Right renal pelvis (tissue), 4 donors: ENCODE results near the gene RHBDL1. TPM values are rescaled to one million over a fixed set of nuclear protein-coding genes. Genes with fewer than 3 reads are reported as not detected.

Experiments used
- DNase-seq, 4 donors: peaks; one replicate each; pipeline ENCODE4 v3.0.0-alpha.2; 2013; ENCODE audit warnings: low read depth in 4 of 4, low spot score in 3 of 4, missing footprints in 1 of 4
- polyA plus RNA-seq, 4 donors: library from polyadenylated mRNA; unstranded; fragments of 120-200 nt; gene quantifications; one replicate each; pipeline ENCODE4 v1.2.1, GENCODE V29; 2013; ENCODE audit not compliant: insufficient read length in 4 of 4

Gene RHBDL1
- polyA plus RNA-seq, 4 donors: 0.91 to 2.7 (median 1.8) TPM

GRCh38 chr16:652454-653305, 22.8 kb upstream of the RHBDL1 start:
- DNase-seq: no peak

GRCh38 chr16:654034-654433, 21.4 kb upstream of the RHBDL1 start:
- no peak for DNase-seq

- no peak for DNase-seq
Observed at GRCh38 chr16:657487-657886, 18.0 kb upstream of the RHBDL1 start.

GRCh38 chr16:658679-659571, 16.5 kb upstream of the RHBDL1 start:
- DNase-seq: no peak

GRCh38 chr16:659618-660017, 15.9 kb upstream of the RHBDL1 start:
- DNase-seq: no peak

DNA sequence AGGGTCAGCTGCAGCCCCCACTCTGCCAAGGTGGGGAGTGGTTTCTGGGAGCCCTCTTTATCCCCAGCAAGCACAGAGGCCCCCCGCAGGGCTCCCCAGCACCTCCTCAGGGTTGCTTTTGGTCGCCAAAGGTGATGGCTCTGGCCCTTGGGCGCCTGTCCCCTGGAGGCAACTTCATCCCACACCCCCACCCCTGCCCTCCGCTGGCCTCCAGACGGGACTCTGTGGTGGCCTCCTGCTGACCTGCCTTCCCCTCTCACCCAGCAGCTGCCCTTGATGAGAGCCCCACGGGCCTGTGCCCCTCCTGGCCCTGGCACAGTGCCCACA, 15.4 kb upstream of the RHBDL1 start:
- no peak for DNase-seq

DNA sequence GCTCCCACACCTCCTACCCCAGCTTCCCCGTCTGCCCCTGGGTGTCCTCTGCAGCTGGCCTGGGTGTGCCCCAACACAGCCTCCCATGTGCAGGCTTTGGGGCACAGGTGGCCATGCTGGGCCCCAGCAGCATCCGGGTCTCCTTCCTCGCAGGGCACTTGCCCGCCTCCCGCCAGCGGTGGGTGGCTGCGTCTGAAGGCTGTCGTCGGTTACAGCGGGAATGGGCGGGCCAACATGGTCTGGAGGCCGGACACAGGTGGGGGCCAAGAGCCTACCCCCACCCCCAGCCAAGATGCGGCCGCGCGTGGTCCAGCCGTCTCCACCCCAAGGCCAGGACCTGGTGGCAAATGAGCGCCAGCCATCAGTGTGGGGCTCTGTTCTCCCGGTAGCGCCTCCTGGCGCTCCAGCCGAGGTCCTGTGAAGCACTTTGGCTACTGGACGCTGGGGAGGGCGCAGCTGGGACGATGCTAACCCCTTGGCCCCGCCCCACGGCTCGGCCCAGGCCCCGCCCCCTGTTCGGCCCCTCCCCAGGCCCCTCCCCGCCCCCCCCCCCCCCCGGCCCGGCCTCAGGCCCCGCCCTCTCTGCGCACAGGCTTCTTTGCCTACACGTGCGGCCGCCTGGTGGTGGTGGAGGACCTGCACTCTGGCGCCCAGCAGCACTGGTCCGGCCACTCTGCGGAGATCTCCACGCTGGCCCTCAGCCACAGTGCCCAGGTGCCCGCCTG, 14.8 kb upstream of the RHBDL1 start:
- peak in 2 of 4 donors; percentile 53 to 67 for DNase-seq

- no peak for DNase-seq
Observed at GRCh38 chr16:661184-661821, 14.2 kb upstream of the RHBDL1 start.

DNA sequence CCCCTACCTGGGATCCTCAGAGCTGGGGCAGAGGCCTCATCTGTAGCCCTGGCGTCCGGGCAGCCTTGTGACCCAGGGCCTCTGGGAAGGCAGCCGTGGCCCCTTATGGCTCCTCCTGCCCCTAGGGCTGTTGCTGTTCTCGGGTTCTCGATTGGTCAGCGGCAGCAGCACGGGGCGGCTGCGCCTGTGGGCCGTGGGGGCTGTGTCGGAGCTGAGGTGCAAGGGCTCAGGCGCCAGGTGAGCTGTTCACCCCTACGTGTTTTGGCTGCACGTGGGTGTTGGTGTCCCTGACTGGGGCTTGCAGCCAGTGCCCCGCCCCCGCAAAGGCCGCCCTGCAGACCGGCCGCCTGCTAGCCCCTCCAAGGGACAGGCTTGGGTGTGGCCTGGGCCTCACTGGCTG, 13.4 kb upstream of the RHBDL1 start:
- DNase-seq: no peak

DNA sequence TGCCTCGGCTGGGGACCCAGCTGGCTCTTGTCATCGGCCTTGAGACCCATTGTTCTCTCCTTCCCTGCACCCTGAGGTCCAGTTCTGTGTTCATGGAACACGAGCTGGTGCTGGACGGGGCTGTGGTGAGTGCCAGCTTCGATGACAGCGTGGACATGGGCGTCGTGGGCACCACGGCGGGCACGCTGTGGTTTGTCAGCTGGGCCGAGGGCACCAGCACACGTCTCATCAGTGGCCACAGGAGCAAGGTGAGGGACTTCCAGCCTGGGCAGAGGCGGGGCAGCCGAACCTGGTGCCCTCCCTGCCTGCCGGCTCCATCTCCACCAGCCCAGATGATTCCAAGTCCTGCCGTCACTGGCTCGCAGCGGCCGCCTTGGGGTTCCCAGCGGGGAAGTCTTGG, 12.9 kb upstream of the RHBDL1 start:
- no peak for DNase-seq

- DNase-seq: no peak
Observed at GRCh38 chr16:666572-666971, 8.9 kb upstream of the RHBDL1 start.

DNA sequence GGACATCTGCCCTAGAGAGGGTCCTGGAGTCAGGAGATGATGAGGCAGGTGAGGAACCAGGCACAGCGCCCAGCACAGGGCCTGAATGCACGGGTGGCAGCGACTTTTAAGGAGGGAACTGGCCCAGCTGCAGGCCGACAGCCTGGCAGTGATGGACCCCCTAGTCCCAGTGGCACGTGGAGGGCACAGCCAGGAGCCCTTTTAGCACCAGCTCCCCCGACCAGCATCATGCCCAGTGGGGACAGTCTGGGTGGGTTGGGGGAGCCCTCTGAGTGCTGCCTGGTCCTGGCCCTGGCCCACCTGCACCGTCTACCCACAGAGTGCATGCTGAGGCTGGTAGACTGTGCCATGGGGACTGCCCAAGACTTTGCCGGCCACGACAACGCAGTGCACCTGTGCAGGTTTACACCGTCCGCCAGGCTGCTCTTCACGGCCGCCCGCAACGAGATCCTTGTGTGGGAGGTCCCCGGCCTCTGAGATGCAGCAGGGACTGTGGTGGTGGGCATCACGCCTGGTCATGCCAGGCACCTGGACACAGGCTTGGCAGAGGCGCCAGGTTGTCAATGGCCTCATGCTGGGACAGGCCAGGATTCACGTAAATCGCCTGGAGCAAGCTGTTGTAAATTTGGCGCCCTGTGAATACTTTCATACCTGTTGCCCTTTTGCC, 8.2 kb upstream of the RHBDL1 start:
- DNase-seq: no peak

DNA sequence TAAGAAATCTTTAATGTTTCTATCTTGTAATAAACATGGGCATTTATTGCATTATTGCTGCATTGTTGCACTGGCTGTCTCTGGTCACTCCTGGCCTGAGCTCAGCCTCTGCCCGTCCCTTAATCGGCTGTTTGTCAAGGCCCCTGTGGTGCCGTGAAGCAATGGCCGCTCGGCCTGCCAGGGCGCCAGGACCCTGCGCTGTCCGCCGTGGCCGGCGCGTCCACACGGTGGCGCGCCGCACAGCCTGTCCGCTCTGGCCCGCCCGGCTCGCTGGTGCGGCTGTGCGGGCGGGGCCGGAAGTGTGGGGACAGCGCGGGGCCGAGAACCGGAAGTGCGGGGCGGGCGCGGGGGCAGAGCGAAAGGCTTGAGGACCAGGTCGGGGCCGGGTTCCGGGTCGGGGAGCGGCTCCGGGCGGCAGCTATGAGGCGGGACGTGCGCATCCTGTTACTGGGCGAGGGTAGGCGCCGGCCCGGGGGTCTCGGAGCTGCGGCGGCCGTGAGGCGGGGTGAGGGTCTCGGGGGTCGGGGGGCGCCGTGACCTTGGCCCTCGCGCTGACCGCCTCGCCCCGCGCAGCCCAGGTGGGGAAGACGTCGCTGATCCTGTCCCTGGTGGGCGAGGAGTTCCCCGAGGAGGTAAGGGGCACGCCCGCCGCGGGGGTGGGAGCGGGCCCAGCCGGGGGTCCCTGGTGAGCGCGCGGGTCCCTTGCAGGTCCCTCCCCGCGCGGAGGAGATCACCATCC, 7.5 kb upstream of the RHBDL1 start, which contains the start of gene RHOT2:
Gene RHOT2 (plus strand): TSS at position 353 of the 739 bp plus-strand sequence. CDS start 68 bp downstream, at position 421.
- DNase-seq: peak; percentile 79 to 85 (median 82)

DNA sequence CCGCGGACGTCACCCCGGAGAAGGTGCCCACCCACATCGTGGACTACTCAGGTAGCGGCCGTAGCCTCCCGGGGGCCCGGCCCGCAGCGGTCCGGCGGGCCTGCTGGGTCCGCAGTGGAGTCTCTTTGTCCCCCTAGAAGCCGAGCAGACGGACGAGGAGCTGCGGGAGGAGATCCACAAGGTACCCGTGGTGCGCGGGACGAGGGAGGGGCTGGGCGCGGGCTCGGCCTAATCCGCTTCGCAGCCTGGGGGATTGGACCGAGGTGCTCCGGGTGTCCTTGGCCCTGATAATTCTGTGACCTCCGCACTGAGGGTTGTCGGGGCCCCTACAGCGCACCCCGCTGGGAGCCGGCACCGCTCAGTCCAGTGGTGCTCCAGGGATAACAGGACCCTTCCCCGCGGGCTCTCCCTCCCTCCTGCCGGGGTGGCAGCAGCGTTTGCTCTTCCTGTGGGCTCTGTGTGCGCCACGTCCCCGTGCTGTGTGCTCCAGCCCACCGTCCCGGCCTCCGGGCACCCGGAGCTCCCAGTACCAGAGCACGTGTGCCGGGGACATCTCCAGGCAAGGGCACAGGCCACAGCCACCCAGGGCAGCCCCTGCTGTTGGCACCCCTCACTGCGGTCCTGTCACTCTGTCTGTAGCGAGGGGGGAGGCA, 6.8 kb upstream of the RHBDL1 start:
- no peak for DNase-seq

DNA sequence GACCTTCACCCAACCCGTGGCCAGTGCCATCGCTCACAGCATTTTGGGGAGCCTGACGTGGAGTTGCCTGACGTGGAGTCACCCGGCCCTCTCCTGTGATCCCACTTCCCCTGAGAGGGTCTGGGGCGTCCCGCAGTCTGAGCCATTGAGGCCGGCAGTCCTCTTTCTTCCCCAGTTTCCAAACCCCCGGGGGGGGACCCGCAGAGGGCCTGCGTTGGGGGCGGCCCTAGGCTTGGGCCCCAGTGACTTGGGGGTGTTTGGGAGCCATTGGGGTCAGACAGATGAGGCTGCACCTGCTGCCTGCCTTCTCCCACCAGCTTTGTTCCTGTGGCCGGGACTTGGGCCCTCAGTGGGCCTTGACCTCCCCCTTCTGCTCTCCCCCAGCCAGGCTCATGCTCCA, 5.8 kb upstream of the RHBDL1 start:
- DNase-seq: no peak

DNA sequence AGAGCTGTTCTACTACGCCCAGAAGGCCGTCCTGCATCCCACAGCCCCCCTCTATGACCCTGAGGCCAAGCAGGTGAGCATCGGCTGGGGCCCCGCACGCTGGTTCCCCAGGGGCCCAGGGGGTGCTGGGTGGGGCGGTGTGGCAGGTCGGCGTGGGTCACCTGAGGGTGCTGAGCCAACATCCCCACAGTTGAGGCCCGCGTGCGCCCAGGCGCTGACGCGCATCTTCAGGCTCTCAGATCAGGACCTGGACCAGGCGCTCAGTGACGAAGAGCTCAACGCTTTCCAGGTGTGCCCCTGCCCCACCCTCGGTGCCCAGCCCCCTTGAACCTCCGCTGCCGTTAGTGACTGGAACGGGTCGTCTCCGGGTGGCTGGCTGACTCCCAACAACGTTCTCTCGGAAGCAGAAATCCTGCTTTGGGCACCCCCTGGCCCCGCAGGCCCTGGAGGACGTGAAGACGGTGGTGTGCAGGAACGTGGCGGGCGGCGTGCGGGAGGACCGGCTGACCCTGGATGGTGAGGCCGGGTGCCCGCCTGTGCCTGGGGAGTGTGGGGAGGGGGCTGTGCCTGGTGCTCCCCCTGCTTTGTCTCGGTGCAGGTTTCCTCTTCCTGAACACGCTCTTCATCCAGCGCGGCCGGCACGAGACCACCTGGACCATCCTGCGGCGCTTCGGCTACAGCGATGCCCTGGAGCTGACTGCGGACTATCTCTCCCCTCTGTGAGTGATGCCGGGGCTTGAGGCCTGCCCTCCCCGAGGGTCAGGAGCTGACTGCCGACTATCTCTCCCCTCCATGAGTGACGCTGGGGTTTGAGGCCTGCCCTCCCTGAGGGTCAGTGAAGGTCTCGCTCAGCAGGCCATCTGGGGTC, 4.8 kb upstream of the RHBDL1 start:
- no peak for DNase-seq

GRCh38 chr16:671353-672131, 3.9 kb upstream of the RHBDL1 start:
- no peak for DNase-seq
